ENCODE results near the gene FAR2.

Gene FAR2

GRCh38 chr12:29229937-29230336 lies 80.9 kb downstream of the FAR2 start:
- TF ChIP-seq FOXK2 (IDR thresholded peaks at IDR 0.05) (no peak), CTBP1 (IDR thresholded peaks at IDR 0.05; ENCODE audit: borderline replicate concordance) (no peak), PKNOX1 (IDR thresholded peaks at IDR 0.05) (no peak), TARDBP (IDR thresholded peaks at IDR 0.05) (no peak), FOXA1 (IDR thresholded peaks at IDR 0.05) (no peak), LEF1 (IDR thresholded peaks at IDR 0.05; ENCODE audit: borderline replicate concordance) (no peak), NFRKB (IDR thresholded peaks at IDR 0.05) (no peak), ZNF384 (IDR thresholded peaks at IDR 0.05) (no peak), SP1 (IDR thresholded peaks at IDR 0.05) (no peak), FOXM1 (IDR thresholded peaks at IDR 0.05; ENCODE audit: borderline replicate concordance) (no peak), ARNT (IDR thresholded peaks at IDR 0.05) (no peak), L3MBTL2 (conservative IDR thresholded peaks at IDR 0.05) (no peak)
- POLR2A ChIA-PET: no interaction called here
- no peak for DNase-seq (ENCODE audit: extremely low spot score)
- CTCF ChIA-PET: no interaction called here

- POLR2A ChIA-PET: no interaction called here
- CTCF ChIA-PET: no interaction called here
- no peak for TF ChIP-seq ZNF384 (IDR thresholded peaks at IDR 0.05)
- TF ChIP-seq LEF1 (IDR thresholded peaks at IDR 0.05; ENCODE audit: borderline replicate concordance): no peak
- TF ChIP-seq FOXK2 (IDR thresholded peaks at IDR 0.05): no peak
- no peak for TF ChIP-seq TARDBP (IDR thresholded peaks at IDR 0.05)
- TF ChIP-seq L3MBTL2 (conservative IDR thresholded peaks at IDR 0.05): no peak
- no peak for TF ChIP-seq SP1 (IDR thresholded peaks at IDR 0.05)
- TF ChIP-seq FOXA1 (IDR thresholded peaks at IDR 0.05): no peak
- no peak for TF ChIP-seq ELF4 (IDR thresholded peaks at IDR 0.05)
- DNase-seq (ENCODE audit: extremely low spot score): no peak
These were observed 81.9 kb downstream of the FAR2 start for GRCh38 chr12:29230800-29231560.

GRCh38 chr12:29232086-29232485 lies 83.0 kb downstream of the FAR2 start:
- ChIA-PET POLR2A (no interaction called here), CTCF (no interaction called here)
- TF ChIP-seq TARDBP (IDR thresholded peaks at IDR 0.05) (no peak), FOXA1 (IDR thresholded peaks at IDR 0.05) (no peak), BHLHE40 (IDR thresholded peaks at IDR 0.05; ENCODE audit: borderline replicate concordance) (no peak), FOXM1 (IDR thresholded peaks at IDR 0.05; ENCODE audit: borderline replicate concordance) (no peak), SP1 (IDR thresholded peaks at IDR 0.05) (no peak), HDGF (IDR thresholded peaks at IDR 0.05; ENCODE audit: borderline replicate concordance) (no peak), PKNOX1 (IDR thresholded peaks at IDR 0.05) (no peak), L3MBTL2 (conservative IDR thresholded peaks at IDR 0.05) (no peak), NFRKB (IDR thresholded peaks at IDR 0.05) (no peak), ELF4 (IDR thresholded peaks at IDR 0.05) (no peak), ZNF384 (IDR thresholded peaks at IDR 0.05) (no peak), ARNT (IDR thresholded peaks at IDR 0.05) (no peak), FOXK2 (IDR thresholded peaks at IDR 0.05) (no peak), LEF1 (IDR thresholded peaks at IDR 0.05; ENCODE audit: borderline replicate concordance) (no peak), CTBP1 (IDR thresholded peaks at IDR 0.05; ENCODE audit: borderline replicate concordance) (no peak), SUZ12 (IDR thresholded peaks at IDR 0.05) (no peak)
- DNase-seq (ENCODE audit: extremely low spot score): no peak

- no peak for DNase-seq (ENCODE audit: extremely low spot score)
- POLR2A ChIA-PET: no interaction called here
- CTCF ChIA-PET: no interaction called here
- TF ChIP-seq ARNT (IDR thresholded peaks at IDR 0.05) (no peak), PKNOX1 (IDR thresholded peaks at IDR 0.05) (no peak), LEF1 (IDR thresholded peaks at IDR 0.05; ENCODE audit: borderline replicate concordance) (no peak), FOXM1 (IDR thresholded peaks at IDR 0.05; ENCODE audit: borderline replicate concordance) (no peak), NFRKB (IDR thresholded peaks at IDR 0.05) (no peak), SUZ12 (IDR thresholded peaks at IDR 0.05) (no peak)
These were observed 85.5 kb downstream of the FAR2 start for GRCh38 chr12:29234552-29234951.

GRCh38 chr12:29234965-29235626 lies 86.0 kb downstream of the FAR2 start:
- no peak for DNase-seq (ENCODE audit: extremely low spot score)
- ChIA-PET CTCF (no interaction called here), POLR2A (no interaction called here)
- TF ChIP-seq FOXK2 (IDR thresholded peaks at IDR 0.05): no peak
- TF ChIP-seq CTBP1 (IDR thresholded peaks at IDR 0.05; ENCODE audit: borderline replicate concordance): no peak
- no peak for TF ChIP-seq SP1 (IDR thresholded peaks at IDR 0.05)
- TF ChIP-seq TARDBP (IDR thresholded peaks at IDR 0.05): no peak
- no peak for TF ChIP-seq ZNF384 (IDR thresholded peaks at IDR 0.05)
- TF ChIP-seq BHLHE40 (IDR thresholded peaks at IDR 0.05; ENCODE audit: borderline replicate concordance): no peak
- TF ChIP-seq PKNOX1 (IDR thresholded peaks at IDR 0.05): no peak
- no peak for TF ChIP-seq FOXA1 (IDR thresholded peaks at IDR 0.05)
- no peak for TF ChIP-seq NFRKB (IDR thresholded peaks at IDR 0.05)
- no peak for TF ChIP-seq FOXM1 (IDR thresholded peaks at IDR 0.05; ENCODE audit: borderline replicate concordance)
- no peak for TF ChIP-seq LEF1 (IDR thresholded peaks at IDR 0.05; ENCODE audit: borderline replicate concordance)
- no peak for TF ChIP-seq SUZ12 (IDR thresholded peaks at IDR 0.05)
- TF ChIP-seq L3MBTL2 (conservative IDR thresholded peaks at IDR 0.05): no peak
- TF ChIP-seq ARNT (IDR thresholded peaks at IDR 0.05): no peak
- no peak for TF ChIP-seq HDGF (IDR thresholded peaks at IDR 0.05; ENCODE audit: borderline replicate concordance)
- no peak for TF ChIP-seq ELF4 (IDR thresholded peaks at IDR 0.05)

All from HEK293T (cell line).